ENCODE results near the gene OR2A7.
"Not testable (repeated sequence)": the region's sequence is repeated elsewhere in the genome, so short reads cannot be mapped to it uniquely, and the experiment has no call there.

OR2A7 gene

DNA sequence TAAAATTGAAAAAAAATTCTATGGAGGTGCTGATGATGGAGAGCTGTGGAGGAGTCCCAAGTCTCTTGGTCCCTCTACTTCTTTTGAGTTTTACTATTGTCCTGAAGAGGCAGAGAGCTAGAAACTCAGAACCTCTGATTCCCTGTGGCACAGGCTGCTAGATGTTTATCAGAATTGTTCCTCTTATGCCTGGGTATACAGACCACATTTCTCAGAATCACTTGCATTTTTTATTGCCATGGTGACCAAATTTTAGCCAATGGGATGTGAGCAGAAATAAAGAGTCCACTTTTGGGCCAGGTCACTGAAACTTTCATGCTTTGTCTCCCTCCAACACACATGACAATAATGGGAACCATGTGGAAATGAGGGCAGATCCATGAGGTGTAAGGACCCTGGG lies 40.9 kb downstream of the OR2A7 start:
- H3K9me3 Mint-ChIP-seq, H3K27ac Mint-ChIP-seq: not testable (repeated sequence)

DNA sequence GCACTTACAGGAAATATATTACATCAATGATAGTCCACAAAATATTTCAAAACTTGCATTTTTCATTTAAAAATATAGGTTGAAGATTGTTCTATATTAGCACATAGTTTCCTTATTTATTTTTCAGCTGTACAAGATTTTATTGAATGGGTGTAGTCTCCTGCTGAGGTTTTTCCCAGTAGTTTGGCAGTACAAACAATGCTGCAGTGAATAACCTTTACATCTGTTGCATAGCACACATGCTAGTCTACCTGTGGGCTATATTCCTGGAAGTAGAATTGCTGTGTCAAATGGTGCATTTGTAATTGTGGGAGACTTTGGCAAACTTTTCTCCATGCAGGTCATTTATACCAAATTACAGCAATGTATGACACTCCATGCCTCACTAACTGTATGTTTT lies 44.1 kb downstream of the OR2A7 start:
- H3K27me3 Mint-ChIP-seq; H3K27ac Mint-ChIP-seq; H3K4me1 Mint-ChIP-seq (ENCODE audit: low read depth); H3K4me3 Mint-ChIP-seq; H3K36me3 Mint-ChIP-seq (ENCODE audit: low read depth); H3K9me3 Mint-ChIP-seq: not testable (repeated sequence)

More for the DNA sequence above, 40.9 kb downstream of the OR2A7 start:
- not testable (repeated sequence) for H3K36me3 Mint-ChIP-seq (ENCODE audit: low read depth); H3K4me1 Mint-ChIP-seq (ENCODE audit: low read depth); H3K27me3 Mint-ChIP-seq; H3K4me3 Mint-ChIP-seq

DNA sequence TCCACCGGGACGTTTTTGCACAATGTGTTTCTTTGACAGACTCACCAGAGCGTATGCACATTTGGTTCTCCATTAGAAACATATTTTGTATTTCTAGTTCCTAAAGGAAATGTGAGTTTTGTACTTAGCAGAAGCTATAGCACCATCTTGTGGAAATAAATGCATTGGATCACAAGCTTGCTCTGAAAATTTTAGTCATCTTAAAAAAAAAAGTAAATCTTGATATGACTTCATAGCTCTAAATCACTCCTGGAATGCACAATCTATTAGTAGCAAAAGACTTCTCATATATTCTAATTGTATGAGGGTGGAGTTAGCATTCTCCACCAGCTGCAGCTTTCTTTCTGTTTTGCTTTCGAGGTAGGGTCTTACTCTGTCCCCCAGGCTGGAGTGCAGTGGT lies 45.4 kb downstream of the OR2A7 start:
- not testable (repeated sequence) for H3K27ac Mint-ChIP-seq; H3K9me3 Mint-ChIP-seq; H3K4me3 Mint-ChIP-seq; H3K4me1 Mint-ChIP-seq (ENCODE audit: low read depth); H3K27me3 Mint-ChIP-seq; H3K36me3 Mint-ChIP-seq (ENCODE audit: low read depth)

DNA sequence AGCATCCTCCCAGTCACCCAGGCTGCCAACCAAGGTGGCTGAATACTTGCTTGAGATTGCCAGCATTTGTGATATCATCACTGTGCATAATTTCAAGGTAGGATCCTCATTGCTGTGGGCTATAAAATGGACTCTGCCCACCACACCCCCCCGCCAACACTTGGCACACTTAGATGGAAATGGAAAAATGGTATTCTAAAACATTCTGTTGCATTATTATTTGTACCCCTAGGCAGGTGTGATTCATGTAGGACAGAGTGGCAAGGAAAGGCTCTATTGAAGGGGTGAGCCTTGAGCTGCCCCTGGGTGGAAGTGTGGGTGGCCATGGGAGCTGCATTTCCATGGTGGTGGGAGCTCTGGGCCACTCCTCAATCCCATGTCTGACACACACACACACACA lies 46.0 kb downstream of the OR2A7 start:
- not testable (repeated sequence) for H3K27me3 Mint-ChIP-seq; H3K4me3 Mint-ChIP-seq; H3K27ac Mint-ChIP-seq; H3K36me3 Mint-ChIP-seq (ENCODE audit: low read depth); H3K9me3 Mint-ChIP-seq; H3K4me1 Mint-ChIP-seq (ENCODE audit: low read depth)

DNA sequence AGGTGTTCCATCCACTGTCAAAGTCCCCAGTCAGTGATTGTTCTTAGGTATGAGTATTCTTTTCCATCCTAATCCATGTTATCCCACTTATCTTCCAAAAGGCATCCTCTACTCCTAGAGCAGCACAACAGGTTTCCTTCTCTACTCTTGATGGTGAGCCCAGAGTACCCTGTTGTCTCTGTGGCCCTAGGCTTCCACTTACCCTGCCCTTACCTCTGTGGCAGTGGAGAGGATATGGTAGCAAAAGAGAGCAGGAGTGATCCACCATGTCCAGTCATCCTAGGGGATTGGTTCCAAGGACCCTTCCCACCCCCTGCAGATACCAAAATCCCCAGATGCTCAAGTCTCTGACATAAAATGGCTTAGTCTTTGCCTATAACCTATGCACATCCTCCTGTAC lies 47.4 kb downstream of the OR2A7 start:
- not testable (repeated sequence) for H3K9me3 Mint-ChIP-seq; H3K36me3 Mint-ChIP-seq (ENCODE audit: low read depth); H3K4me3 Mint-ChIP-seq; H3K27ac Mint-ChIP-seq; H3K27me3 Mint-ChIP-seq; H3K4me1 Mint-ChIP-seq (ENCODE audit: low read depth)

Data from stimulated activated naive CD8-positive, alpha-beta T cell treated with anti-CD3 and anti-CD28 coated beads, Interleukin-15, Interleukin-2, amounts not matched to agents 100 ng/mL and 50 ng/mL, for 24 hours (primary cell).